ENCODE results near the gene RNF208. TPM values are rescaled to one million over a fixed set of nuclear protein-coding genes. Genes with fewer than 3 reads are reported as not detected.
A peak's percentile ranks its signal among the peaks of the same experiment; 100 is the strongest.

Gene RNF208
- total and polyA plus RNA-seq, 10 of the 15 experiments (the other 5 are each of a cell fraction or from before 2014, with no cell fraction given) = 0.06 to 10.7 (median 0.77) TPM

DNA sequence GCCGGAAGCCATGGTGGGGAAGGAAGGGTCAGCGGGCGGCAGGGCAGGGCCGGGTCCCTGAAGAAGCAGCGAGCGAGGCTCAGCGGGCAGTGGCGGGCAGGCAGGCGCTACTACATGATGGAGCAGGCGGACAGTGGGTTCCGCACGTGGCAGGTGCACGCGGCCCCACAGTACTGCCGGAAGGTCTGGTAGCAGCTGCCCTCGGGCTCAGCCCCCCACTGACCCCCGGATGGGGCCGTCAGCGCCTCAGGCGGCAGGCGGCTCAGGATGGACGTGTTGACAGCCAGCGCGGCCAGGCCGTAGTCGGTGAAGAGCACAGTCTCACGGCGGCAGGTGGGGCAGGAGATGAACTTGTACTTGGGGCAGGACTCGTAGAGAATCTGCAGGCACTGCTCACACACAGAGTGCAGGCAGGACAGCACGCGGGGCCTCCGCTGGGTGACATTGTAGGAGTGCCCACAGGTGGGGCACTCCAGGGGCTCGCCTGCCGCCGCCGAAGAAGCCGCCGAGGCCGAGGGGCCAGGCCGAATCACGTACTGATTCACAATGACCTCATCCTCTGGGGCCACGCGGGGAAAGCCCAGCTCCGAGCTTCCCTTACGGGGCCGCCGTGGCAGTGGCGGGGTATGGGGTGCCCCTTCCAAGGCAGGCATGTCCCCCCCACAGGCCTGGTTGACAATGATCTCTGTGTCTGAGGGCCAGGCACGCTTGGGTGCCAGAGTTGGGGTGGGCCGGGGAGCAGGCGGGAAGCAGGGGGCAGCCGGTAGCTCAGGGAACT, 1.5 kb downstream of the RNF208 start:
- Histone ChIP-seq H3K4me2 (ENCODE audit: control insufficient read depth, insufficient read depth) (no peak overlapping the region), H3K9me3 (replicated peaks; ENCODE audit: control insufficient read depth, insufficient read depth, low read length) (no peaks in the 10 kb centered on the region), H3K27ac (ENCODE audit: control insufficient read depth, insufficient read depth) (no peak overlapping the region), H3K36me3 (ENCODE audit: control insufficient read depth in 2 of 2, insufficient read depth in 2 of 2, low read length in 1 of 2) (peaks cover 0 to 2% of the 10 kb centered on the region in 2 experiments; a peak in 1 of 4 replicates), H3K79me2 (ENCODE audit: control insufficient read depth, insufficient read depth, low read length) (no peaks in the 10 kb centered on the region), H3K27me3 (replicated peaks in 1 of 2; ENCODE audit: control insufficient read depth in 2 of 2, insufficient read depth in 2 of 2, low read length in 1 of 2) (no peaks in the 10 kb centered on the region), H3K4me1 (ENCODE audit: control insufficient read depth, insufficient read depth, low read length) (peaks cover 16% of the 10 kb centered on the region), H4K20me1 (ENCODE audit: control insufficient read depth, insufficient read depth) (no peaks in the 10 kb centered on the region), H2AFZ (ENCODE audit: control insufficient read depth, low read depth, low read length) (no peak overlapping the region), H3K9ac (ENCODE audit: control insufficient read depth, insufficient read depth, low read length) (no peak overlapping the region), H3K4me3 (no peak overlapping the region)
- SMC1A ChIA-PET (ENCODE audit: uncharacterized antibody, unreplicated experiment) = interaction anchor here (0.5 to 1.1 kb wide), 2 partner anchors 18 to 102 kb away, joined by 3 read pairs; no protein-coding TSS in a partner anchor
- intact Hi-C loops (cut with micrococcal nuclease; ENCODE audit: unreplicated experiment) (loop anchor here (5.0 to 10.0 kb wide), 2 partner anchors 33 to 176 kb away; partner anchors contain the start of genes ANAPC2, NPDC1 and SSNA1), in situ Hi-C loops (cut with MboI) (no loop called here)
- RAD21 ChIA-PET (ENCODE audit: unreplicated experiment) = interaction anchor here (0.7 kb wide), 1 partner anchor 170 kb away, joined by 3 read pairs; no protein-coding TSS in a partner anchor
- ATAC-seq (no peak), DNase-seq (ENCODE audit: low read depth, low spot score) (no peak), FAIRE-seq (no peak)
- CTCF ChIA-PET = no interaction called here
- TSS peak; percentile 77 for BruUV-seq (replicated peaks)
- WGBS (ENCODE audit: insufficient coverage, insufficient replicate concordance, low lambda C conversion rate, missing lambda C conversion rate) = 88% methylated on average over 50 of the region's 52 CpGs
- POLR2A ChIA-PET = interaction anchor here (5.5 kb wide), 1 partner anchor 16 kb away, joined by 68 read pairs; the partner anchor contains the start of genes NDOR1, TMEM203 and TPRN
- TF ChIP-seq HDAC6 (IDR thresholded peaks at IDR 0.05; ENCODE audit: unreplicated experiment) (no peak), TARDBP (IDR thresholded peaks at IDR 0.05; ENCODE audit: borderline replicate concordance) (no peak), STAT3 (IDR thresholded peaks at IDR 0.05; ENCODE audit: low read depth, low read length) (no peak), SMAD5 (IDR thresholded peaks at IDR 0.05; ENCODE audit: low read depth) (no peak), CBX5 (IDR thresholded peaks at IDR 0.05; ENCODE audit: low read depth) (no peak), EED (IDR thresholded peaks at IDR 0.05; ENCODE audit: low read depth) (no peak), ZNF207 (IDR thresholded peaks at IDR 0.05; ENCODE audit: borderline replicate concordance) (no peak), ZNF592 (IDR thresholded peaks at IDR 0.05) (no peak), PML (IDR thresholded peaks at IDR 0.05; ENCODE audit: low read length) (no peak), SRF (IDR thresholded peaks at IDR 0.05; ENCODE audit: low read depth in 2 of 2, low read length in 2 of 2) (no peak), SKIL (IDR thresholded peaks at IDR 0.05; ENCODE audit: low read depth, poor library complexity, severe bottlenecking) (no peak), YBX1 (IDR thresholded peaks at IDR 0.05) (no peak), TCF12 (IDR thresholded peaks at IDR 0.05; ENCODE audit: low read depth, low read length) (no peak)
